HCT116 (cell line): ENCODE results near the gene SEC14L1. TPM values are rescaled to one million over a fixed set of nuclear protein-coding genes. Genes with fewer than 3 reads are reported as not detected.

Experiments
- ATAC-seq: fragments of 200-7000 bp; cut with Tn5 transposase; 2 replicates; pipeline ENCODE4 v1.9.1; 2020; ENCODE audit warnings: mild to moderate bottlenecking, moderate library complexity
- BruUV-seq: library from RNA; stranded (reverse); fragments of 400-500 nt; replicated peaks from 2 replicates; lab custom pipeline; 2021; lab: Mats Ljungman, UMichigan
- CTCF ChIA-PET: fragments of 300-600 bp; sonication (Branson Sonifier 250); formaldehyde crosslinking; loops from one replicate; lab custom pipeline; 2021; ENCODE audit warnings: antibody characterized with exemption; lab: Charles Lee
- POLR2A ChIA-PET: fragments of 300-600, 350-600 bp; sonication (Branson Sonifier 250); formaldehyde crosslinking; loops from one replicate; lab custom pipeline; 2021; ENCODE audit warnings: antibody characterized with exemption; lab: Charles Lee
- RAD21 ChIA-PET, 2 experiments: fragments of 300-600 bp; sonication (Branson Sonifier 250); formaldehyde crosslinking; loops; one replicate each; lab custom pipeline; 2023; ENCODE audit warnings: low total read pairs in 2 of 2; ENCODE audit not compliant: uncharacterized antibody in 2 of 2, unreplicated experiment in 2 of 2, low non-redundant PET in 1 of 2; lab: Charles Lee
- DNase-seq: peaks from one replicate; pipeline ENCODE4 v3.0.0-alpha.2; 2010; ENCODE audit warnings: low read depth, low spot score
- H2AFZ ChIP-seq: fragments of 200-600 bp; shearing (Covaris generic), sonication (generic); 2 replicates; pipeline ENCODE4 v1.6.1; 2017; ENCODE audit warnings: low read depth, mixed run types, mixed read lengths, antibody characterized with exemption, low read length; ENCODE audit not compliant: poor library complexity, severe bottlenecking
- H3K27ac ChIP-seq: 2 replicates; pipeline ENCODE4 v1.5.1; 2012; ENCODE audit warnings: low read depth, low read length
- H3K27me3 ChIP-seq: fragments of 200-600 bp; sonication (generic); 2 replicates; pipeline ENCODE4 v1.6.1; 2016; ENCODE audit warnings: mixed run types, low read length, mixed read lengths; ENCODE audit not compliant: insufficient read depth
- H3K36me3 ChIP-seq, 2 experiments: fragments of 200-500 bp in 1 of 2; fragments of 200-600 bp in 1 of 2; sonication (Bioruptor generic) in 1 of 2; sonication (generic) in 1 of 2; 2 replicates each; pipeline versions ENCODE4 v1.5.1 to v1.6.1; 2014 to 2016; ENCODE audit warnings: low read length in 2 of 2, inconsistent platforms in 1 of 2, mixed read lengths in 1 of 2, mixed run types in 1 of 2; ENCODE audit not compliant: insufficient read depth in 2 of 2, control insufficient read depth in 1 of 2
- H3K4me1 ChIP-seq, 2 experiments: fragments of 200-600 bp in 1 of 2; sonication (generic) in 1 of 2; 2 replicates each; pipeline versions ENCODE4 v1.5.1 to v1.6.1; 2012 to 2017; ENCODE audit warnings: low read length in 2 of 2, inconsistent platforms in 1 of 2, mild to moderate bottlenecking in 1 of 2, mixed read lengths in 1 of 2, mixed run types in 1 of 2, moderate library complexity in 1 of 2; ENCODE audit not compliant: insufficient read depth in 2 of 2, control insufficient read depth in 1 of 2
- H3K4me2 ChIP-seq: fragments of 200-600 bp; sonication (generic); 2 replicates; pipeline ENCODE4 v1.6.1; 2017; ENCODE audit warnings: mixed run types, low read length, mixed read lengths
- H3K4me3 ChIP-seq, 2 experiments: fragments of 200-600 bp in 1 of 2; sonication (generic) in 1 of 2; replicated peaks in 1 of 2; 2 replicates each; pipeline ENCODE4 v1.5.1; 2011 to 2016; ENCODE audit warnings: low read length in 2 of 2, control low read depth in 1 of 2, low read depth in 1 of 2, mild to moderate bottlenecking in 1 of 2, mixed read lengths in 1 of 2, mixed run types in 1 of 2
- H3K79me2 ChIP-seq: fragments of 200-600 bp; sonication (generic); 2 replicates; pipeline ENCODE4 v1.6.1; 2017; ENCODE audit warnings: mild to moderate bottlenecking, mixed run types, low read length, moderate library complexity, mixed read lengths; ENCODE audit not compliant: insufficient read depth
- H3K9ac ChIP-seq: fragments of 200-600 bp; sonication (generic); 2 replicates; pipeline ENCODE4 v1.6.1; 2016; ENCODE audit warnings: low read length, mixed read lengths
- H3K9me2 ChIP-seq: fragments of 200-600 bp; sonication (generic), shearing (Covaris generic); 2 replicates; pipeline ENCODE4 v1.6.1; 2017; ENCODE audit warnings: mixed run types, mild to moderate bottlenecking, moderate library complexity; ENCODE audit not compliant: insufficient read depth
- H3K9me3 ChIP-seq, 2 experiments: fragments of 200-500 bp in 1 of 2; fragments of 200-600 bp in 1 of 2; sonication (Bioruptor generic) in 1 of 2; sonication (generic) in 1 of 2; 2 replicates each; pipeline ENCODE4 v1.6.1; 2014 to 2017; ENCODE audit warnings: low read length in 2 of 2, mixed read lengths in 2 of 2, inconsistent platforms in 1 of 2, low read depth in 1 of 2, mild to moderate bottlenecking in 1 of 2, mixed run types in 1 of 2, moderate library complexity in 1 of 2; ENCODE audit not compliant: control insufficient read depth in 1 of 2, insufficient read depth in 1 of 2
- H4K20me1 ChIP-seq: fragments of 200-600 bp; sonication (generic), shearing (Covaris generic); 2 replicates; pipeline ENCODE4 v1.6.1; 2017; ENCODE audit warnings: mixed run types, mild to moderate bottlenecking, moderate library complexity; ENCODE audit not compliant: insufficient read depth
- ATF3 ChIP-seq: IDR thresholded peaks from 2 replicates; pipeline ENCODE4 v1.6.1; 2012
- CEBPB ChIP-seq: IDR thresholded peaks from 2 replicates; pipeline ENCODE4 v1.6.1; 2012; ENCODE audit warnings: low read depth
- CTCF ChIP-seq, 3 experiments: fragments of 200-600 bp in 1 of 3; sonication (generic) in 1 of 3; IDR thresholded peaks in 2 of 3; conservative IDR thresholded peaks in 1 of 3; 2 replicates each; pipeline ENCODE4 v1.5.1; 2012 to 2017; ENCODE audit warnings: low read depth in 2 of 3, low read length in 2 of 3, antibody characterized with exemption in 1 of 3, borderline replicate concordance in 1 of 3, control low read depth in 1 of 3, mild to moderate bottlenecking in 1 of 3, mixed read lengths in 1 of 3, mixed run types in 1 of 3, moderate library complexity in 1 of 3; ENCODE audit not compliant: insufficient read depth in 1 of 3
- EGR1 ChIP-seq: IDR thresholded peaks from 2 replicates; pipeline ENCODE4 v1.6.1; 2012; ENCODE audit warnings: low read depth
- EZH2 ChIP-seq: fragments of 200-600 bp; sonication (generic); IDR thresholded peaks from 2 replicates; pipeline ENCODE4 v1.6.1; 2017; ENCODE audit warnings: antibody characterized with exemption, mixed run types
- EZH2phosphoT487 ChIP-seq: fragments of 200-600 bp; IDR thresholded peaks from 2 replicates; pipeline ENCODE4 v1.6.1; 2018; ENCODE audit warnings: antibody characterized with exemption, borderline replicate concordance
- FOSL1 ChIP-seq: IDR thresholded peaks from 2 replicates; pipeline ENCODE4 v1.6.1; 2012; ENCODE audit warnings: low read depth
- JUND ChIP-seq: IDR thresholded peaks from 2 replicates; pipeline ENCODE4 v1.6.1; 2012
- MAX ChIP-seq: IDR thresholded peaks from 2 replicates; pipeline ENCODE4 v1.6.1; 2012
- POLR2A ChIP-seq: IDR thresholded peaks from 2 replicates; pipeline ENCODE4 v1.7.0; 2011; ENCODE audit warnings: borderline replicate concordance; ENCODE audit not compliant: insufficient read depth, insufficient read length; ENCODE audit errors: extremely low read depth
- POLR2AphosphoS5 ChIP-seq: IDR thresholded peaks from 2 replicates; pipeline ENCODE4 v1.6.1; 2011; ENCODE audit warnings: mild to moderate bottlenecking, low read depth, low read length, moderate library complexity
- SIN3A ChIP-seq: IDR thresholded peaks from 2 replicates; pipeline ENCODE4 v1.6.1; 2012; ENCODE audit warnings: low read depth
- SP1 ChIP-seq: IDR thresholded peaks from 2 replicates; pipeline ENCODE4 v1.6.1; 2012; ENCODE audit warnings: low read depth
- SRF ChIP-seq: IDR thresholded peaks from 2 replicates; pipeline ENCODE4 v1.6.1; 2012; ENCODE audit warnings: low read depth
- YY1 ChIP-seq: IDR thresholded peaks from 2 replicates; pipeline ENCODE4 v1.6.1; 2011; ENCODE audit warnings: low read length, low read depth, moderate library complexity, mild to moderate bottlenecking; ENCODE audit not compliant: insufficient replicate concordance; ENCODE audit errors: extremely low read depth
- ZFX ChIP-seq: fragments of 450-650 bp; IDR thresholded peaks from 2 replicates; pipeline ENCODE4 v1.6.1; 2017
- ZNF274 ChIP-seq: fragments of 200-500 bp; sonication (Bioruptor generic); IDR thresholded peaks from 2 replicates; pipeline ENCODE4 v1.6.1; 2014; ENCODE audit warnings: mild to moderate bottlenecking, low read depth, low read length, inconsistent platforms
- intact Hi-C: fragments of 100-400 bp; cut with micrococcal nuclease; formaldehyde crosslinking; loops from 2 replicates; pipeline ENCODE4 v1.10.0; 2022
- total RNA-seq: library from RNA; stranded (reverse); gene quantifications from one replicate; pipeline ENCODE4 v1.2.1, GENCODE V29; 2021; ENCODE audit not compliant: unreplicated experiment

Gene SEC14L1
- total RNA-seq, 1 experiment from 2014 or later: 59.7 TPM

- H3K4me2 ChIP-seq: no peak overlapping the region
- ChIA-PET CTCF (interaction anchor here (0.7 to 1.5 kb wide), 3 partner anchors 9 to 67 kb away, joined by 3 to 4 read pairs (median 3); partner anchors contain the start of gene SEC14L1), POLR2A (no interaction called here), RAD21 (no interaction called here)
- peaks cover 38 to 49% of the 10 kb centered on the region in 2 experiments; a peak in 3 of 4 replicates for H3K36me3 ChIP-seq
- no peak for TF ChIP-seq ATF3
- TF ChIP-seq POLR2AphosphoS5: no peak
- no peak for TF ChIP-seq SRF
- TF ChIP-seq CEBPB: no peak
- TF ChIP-seq ZFX: no peak
- TF ChIP-seq SP1: no peak
- no peak for TF ChIP-seq SIN3A
- no peak for TF ChIP-seq YY1
- TF ChIP-seq FOSL1: no peak
- no peak for TF ChIP-seq EZH2
- no peak for TF ChIP-seq JUND
- no peak for TF ChIP-seq CTCF (IDR thresholded peaks at IDR 0.05 in 2 of 3, conservative IDR thresholded peaks at IDR 0.05 in 1 of 3; ENCODE audit: borderline replicate concordance in 1 of 3, insufficient read depth in 1 of 3, low read depth in 2 of 3, low read length in 2 of 3)
- TF ChIP-seq EZH2phosphoT487: no peak
- TF ChIP-seq MAX: no peak
- no peak for TF ChIP-seq ZNF274
- no peak for TF ChIP-seq POLR2A
- TF ChIP-seq EGR1: no peak
- no peaks in the 10 kb centered on the region for H3K27me3 ChIP-seq
- no peak overlapping the region for H2AFZ ChIP-seq
- ATAC-seq: no peak
- H3K9ac ChIP-seq: no peak overlapping the region
- intact Hi-C loops: no loop called here
- no peak for DNase-seq
- no peaks in the 10 kb centered on the region for H4K20me1 ChIP-seq
- H3K9me2 ChIP-seq: no peaks in the 10 kb centered on the region
- no peak overlapping the region for H3K27ac ChIP-seq
- H3K4me3 ChIP-seq: no peak overlapping the region
- no peaks in the 10 kb centered on the region for H3K4me1 ChIP-seq
- no TSS peak for BruUV-seq
- no peaks in the 10 kb centered on the region for H3K9me3 ChIP-seq
- H3K79me2 ChIP-seq: no peaks in the 10 kb centered on the region
These were observed 67.0 kb downstream of the SEC14L1 start for GRCh38 chr17:77207689-77208216.
